ENCODE results near the gene MAGIX. TPM values are rescaled to one million over a fixed set of nuclear protein-coding genes. Genes with fewer than 3 reads are reported as not detected.
"Not testable (repeated sequence)": the region's sequence is repeated elsewhere in the genome, so short reads cannot be mapped to it uniquely, and the experiment has no call there.

MAGIX gene
- total RNA-seq, 1 donor = 1.8 TPM

GRCh38 chrX:49171752-49172279 is 9.3 kb downstream of the MAGIX start, which contains the start of gene PLP2:
TSS of gene PLP2 (plus strand) at chrX:49171898. CDS start at chrX:49172001, 103 bp downstream.
- H3K4me2 ChIP-seq (ENCODE audit: insufficient read depth, low read length) = peak within 1 kb of the TSS; percentile 83
- H3K4me1 ChIP-seq (ENCODE audit: insufficient read depth, low read length) = peaks cover 14% of the 10 kb centered on the region
- H3K27me3 ChIP-seq (ENCODE audit: insufficient read depth, low read length) = no peaks in the 10 kb centered on the region
- no peaks in the 10 kb centered on the region for H3K9me3 ChIP-seq (ENCODE audit: low read depth, low read length)
- peak within 1 kb of the TSS; percentile 51 for H3K27ac ChIP-seq (ENCODE audit: low read depth, low read length)
- peak; percentile 93 for DNase-seq (ENCODE audit: insufficient read length, low spot score, missing footprints)
- peaks cover 5% of the 10 kb centered on the region for H4K20me1 ChIP-seq (ENCODE audit: insufficient read depth, low read length)
- H3K36me3 ChIP-seq (ENCODE audit: insufficient read depth, low read length) = no peaks in the 10 kb centered on the region
- H3K79me2 ChIP-seq (ENCODE audit: insufficient read depth, low read length) = peaks cover 8% of the 10 kb centered on the region
- peak within 1 kb of the TSS; percentile 77 for H3K4me3 ChIP-seq (ENCODE audit: insufficient read depth, low read length)
- no peak for TF ChIP-seq CTCF (IDR thresholded peaks at IDR 0.05; ENCODE audit: extremely low read depth, low read depth, low read length)
- H2AFZ ChIP-seq (ENCODE audit: low read length) = peak within 1 kb of the TSS; percentile 62

- Histone ChIP-seq H2AFZ (ENCODE audit: low read length) (peak overlapping the region; percentile 62), H3K4me3 (ENCODE audit: insufficient read depth, low read length) (peak overlapping the region; percentile 77), H3K27ac (ENCODE audit: low read depth, low read length) (peak overlapping the region; percentile 51), H3K4me2 (ENCODE audit: insufficient read depth, low read length) (peak overlapping the region; percentile 83), H3K4me1 (ENCODE audit: insufficient read depth, low read length) (peaks cover 10% of the 10 kb centered on the region), H3K36me3 (ENCODE audit: insufficient read depth, low read length) (no peaks in the 10 kb centered on the region), H3K27me3 (ENCODE audit: insufficient read depth, low read length) (no peaks in the 10 kb centered on the region), H4K20me1 (ENCODE audit: insufficient read depth, low read length) (peaks cover 5% of the 10 kb centered on the region), H3K79me2 (ENCODE audit: insufficient read depth, low read length) (peaks cover 8% of the 10 kb centered on the region), H3K9me3 (ENCODE audit: low read depth, low read length) (no peaks in the 10 kb centered on the region)
- peak; percentile 89 for DNase-seq (ENCODE audit: insufficient read length, low spot score, missing footprints)
- TF ChIP-seq CTCF (IDR thresholded peaks at IDR 0.05; ENCODE audit: extremely low read depth, low read depth, low read length) = no peak
Observed at GRCh38 chrX:49172280-49172780, 9.8 kb downstream of the MAGIX start.

- not testable (repeated sequence) for H3K4me3 ChIP-seq (ENCODE audit: insufficient read depth, low read length); H3K27ac ChIP-seq (ENCODE audit: low read depth, low read length); H4K20me1 ChIP-seq (ENCODE audit: insufficient read depth, low read length); H3K79me2 ChIP-seq (ENCODE audit: insufficient read depth, low read length); DNase-seq (ENCODE audit: insufficient read length, low spot score, missing footprints); H3K27me3 ChIP-seq (ENCODE audit: insufficient read depth, low read length); H3K4me2 ChIP-seq (ENCODE audit: insufficient read depth, low read length); H3K9me3 ChIP-seq (ENCODE audit: low read depth, low read length); H3K4me1 ChIP-seq (ENCODE audit: insufficient read depth, low read length); H3K36me3 ChIP-seq (ENCODE audit: insufficient read depth, low read length); H2AFZ ChIP-seq (ENCODE audit: low read length)
Observed at GRCh38 chrX:49173544-49173943, 11.0 kb downstream of the MAGIX start.

- no peak overlapping the region for H2AFZ ChIP-seq (ENCODE audit: low read length)
- peaks cover 5% of the 10 kb centered on the region for H4K20me1 ChIP-seq (ENCODE audit: insufficient read depth, low read length)
- DNase-seq (ENCODE audit: insufficient read length, low spot score, missing footprints) = peak; percentile 79
- no peak overlapping the region for H3K4me3 ChIP-seq (ENCODE audit: insufficient read depth, low read length)
- no peak overlapping the region for H3K27ac ChIP-seq (ENCODE audit: low read depth, low read length)
- H3K4me1 ChIP-seq (ENCODE audit: insufficient read depth, low read length) = peaks cover 5% of the 10 kb centered on the region
- H3K9me3 ChIP-seq (ENCODE audit: low read depth, low read length) = no peaks in the 10 kb centered on the region
- TF ChIP-seq CTCF (IDR thresholded peaks at IDR 0.05; ENCODE audit: extremely low read depth, low read depth, low read length) = no peak
- H3K79me2 ChIP-seq (ENCODE audit: insufficient read depth, low read length) = peaks cover 8% of the 10 kb centered on the region
- H3K27me3 ChIP-seq (ENCODE audit: insufficient read depth, low read length) = no peaks in the 10 kb centered on the region
- H3K4me2 ChIP-seq (ENCODE audit: insufficient read depth, low read length) = no peak overlapping the region
- no peaks in the 10 kb centered on the region for H3K36me3 ChIP-seq (ENCODE audit: insufficient read depth, low read length)
Observed at GRCh38 chrX:49174723-49175122, 12.2 kb downstream of the MAGIX start.
